Posterior cingulate gyrus (tissue), 11 donors: Measurements from ENCODE around the gene RPS27A.
"Not testable (repeated sequence)": the region's sequence is repeated elsewhere in the genome, so short reads cannot be mapped to it uniquely, and the experiment has no call there.

Source experiments
- DNase-seq, 10 donors: peaks; one replicate each; pipeline versions ENCODE4 v3.0.0 to v3.0.0-alpha.2; 2020 to 2021; ENCODE audit warnings: mixed read lengths in 3 of 10
- intact Hi-C: fragments of 100-400 bp; cut with DNase I; formaldehyde crosslinking; loops from one replicate; pipeline ENCODE4 v1.15.1; 2023

The RPS27A gene

DNA sequence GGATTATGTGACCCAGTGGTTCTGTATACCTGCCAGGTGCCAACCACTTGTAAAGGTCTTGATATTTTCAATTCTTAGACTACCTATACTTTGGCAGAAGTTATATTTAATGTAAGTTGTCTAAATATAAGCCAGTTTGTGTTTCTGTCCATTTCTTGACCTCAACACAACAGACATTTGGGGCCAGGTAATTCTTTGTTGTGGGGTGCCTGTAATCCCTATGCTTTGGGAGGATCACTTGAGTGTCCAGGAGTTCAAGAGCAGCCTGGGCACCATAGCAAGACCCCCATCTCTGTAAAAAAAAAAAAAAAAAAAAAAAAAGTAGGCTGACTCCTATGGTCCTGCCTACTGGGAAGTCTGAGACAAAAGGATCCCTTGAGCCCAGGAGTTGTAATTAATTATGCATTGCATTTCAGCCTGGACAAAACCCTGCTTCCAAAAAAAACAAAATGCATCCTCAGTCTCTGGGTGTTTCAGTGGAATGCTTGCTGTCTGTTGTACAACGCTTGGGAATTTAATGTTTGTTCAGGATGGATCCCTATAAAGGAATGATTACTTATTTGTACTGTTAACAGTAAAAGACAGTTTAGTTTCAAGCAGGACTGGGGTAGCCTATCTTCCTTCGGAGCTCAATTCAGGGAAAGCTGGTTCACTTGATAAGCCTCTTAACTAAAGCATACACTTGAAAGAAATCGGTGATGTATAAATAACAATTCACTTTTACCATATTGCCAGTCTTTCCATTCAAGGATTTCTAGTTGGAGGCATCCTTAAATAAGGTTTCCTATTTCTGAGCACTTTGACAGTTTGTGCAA, 3.4 kb downstream of the RPS27A start:
- intact Hi-C loops: loop anchor here (10.0 kb wide), 1 partner anchor 191 kb away; no protein-coding TSS in a partner anchor
- DNase-seq: no peak

GRCh38 chr2:55236992-55237543, 4.6 kb downstream of the RPS27A start:
- intact Hi-C loops: loop anchor here (10.0 kb wide), 1 partner anchor 192 kb away; no protein-coding TSS in a partner anchor
- DNase-seq: no peak

DNA sequence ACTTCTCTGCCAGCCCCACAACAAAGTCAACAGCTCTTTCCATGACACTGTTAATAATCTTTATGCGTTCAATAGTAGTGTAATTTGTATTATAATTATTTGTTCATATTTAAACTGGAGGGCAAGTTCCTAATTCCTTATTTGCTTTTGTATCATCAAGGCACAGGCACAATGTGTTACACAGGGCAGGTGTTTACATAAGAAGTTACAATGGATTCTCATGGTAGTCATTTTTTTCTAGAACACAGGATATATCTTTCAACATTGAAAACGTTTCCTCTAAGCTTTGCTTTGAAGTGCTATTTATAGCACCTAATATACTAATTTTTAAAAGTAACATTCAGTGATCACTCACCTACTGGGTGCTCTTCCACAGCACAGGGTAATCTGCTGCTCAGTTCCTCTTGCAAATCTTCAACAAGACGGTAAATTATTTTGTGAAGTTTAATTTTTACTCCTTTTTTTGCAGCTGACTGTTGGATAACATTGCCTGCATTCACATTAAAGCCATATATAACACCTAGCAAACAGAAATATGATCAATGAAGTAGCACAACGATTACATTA, 7.3 kb downstream of the RPS27A start:
- no peak for DNase-seq
- intact Hi-C loops: loop anchor here (10.0 kb wide), 1 partner anchor 195 kb away; no protein-coding TSS in a partner anchor

DNA sequence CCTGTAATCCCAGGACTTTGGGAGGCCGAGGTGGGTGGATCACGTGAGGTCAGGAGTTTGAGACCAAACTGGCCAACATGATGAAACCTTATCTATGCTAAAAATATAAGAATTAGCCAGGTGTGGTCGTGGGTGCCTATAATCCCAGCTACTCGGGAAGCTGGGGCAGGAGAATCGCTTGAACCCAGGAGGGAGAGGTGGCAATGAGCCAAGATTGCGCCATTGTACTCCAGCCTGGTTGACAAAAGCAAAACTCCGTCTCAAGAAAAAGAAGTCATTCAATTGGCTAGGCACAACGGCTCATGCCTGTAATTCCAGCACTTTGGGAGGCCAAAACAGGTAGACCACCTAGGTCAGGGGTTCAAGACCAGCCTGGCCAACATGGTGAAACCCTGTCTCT, 9.1 kb downstream of the RPS27A start:
- intact Hi-C loops, DNase-seq: not testable (repeated sequence)

DNA sequence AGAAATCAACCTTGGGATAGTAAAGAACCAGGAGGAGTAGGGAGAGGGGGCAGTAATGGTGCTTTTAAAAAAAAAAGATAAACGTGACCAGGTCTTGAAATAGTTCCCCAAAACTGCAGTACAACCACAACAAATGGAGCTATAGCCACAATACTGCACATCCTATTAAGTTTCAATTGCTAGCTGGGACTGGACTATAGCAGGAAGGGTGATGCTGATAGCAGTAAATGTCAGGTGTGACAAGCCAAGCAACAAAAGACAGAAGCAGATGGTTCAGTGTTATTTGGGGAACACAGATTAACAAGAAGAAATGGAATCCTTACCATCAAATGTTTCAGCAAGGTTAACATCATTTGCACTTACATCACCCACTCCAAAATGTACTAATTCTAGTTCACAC, 10.1 kb downstream of the RPS27A start:
- DNase-seq: no peak
- intact Hi-C loops: no loop called here

- no peak for DNase-seq
- intact Hi-C loops: no loop called here
Observed at GRCh38 chr2:55245411-55245810, 12.9 kb downstream of the RPS27A start.

DNA sequence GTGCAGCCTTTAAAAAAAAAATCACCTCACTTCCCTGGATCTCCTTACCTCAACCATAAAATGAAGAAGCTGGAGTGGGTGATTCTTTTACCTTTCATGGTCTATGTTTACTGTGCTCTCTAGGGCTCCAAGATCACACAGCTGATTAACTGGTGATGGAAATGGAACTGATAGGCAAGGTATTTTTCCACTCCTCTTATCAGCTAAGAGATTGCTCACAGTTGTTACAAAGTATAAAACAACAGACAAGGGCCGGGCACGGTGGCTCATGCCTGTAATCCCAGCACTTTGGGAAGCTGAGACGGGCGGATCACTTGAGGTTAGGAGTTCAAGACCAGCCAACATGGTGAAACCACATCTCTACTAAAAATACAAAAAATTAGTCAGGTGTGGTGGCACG, 14.5 kb downstream of the RPS27A start:
- intact Hi-C loops: no loop called here

DNA sequence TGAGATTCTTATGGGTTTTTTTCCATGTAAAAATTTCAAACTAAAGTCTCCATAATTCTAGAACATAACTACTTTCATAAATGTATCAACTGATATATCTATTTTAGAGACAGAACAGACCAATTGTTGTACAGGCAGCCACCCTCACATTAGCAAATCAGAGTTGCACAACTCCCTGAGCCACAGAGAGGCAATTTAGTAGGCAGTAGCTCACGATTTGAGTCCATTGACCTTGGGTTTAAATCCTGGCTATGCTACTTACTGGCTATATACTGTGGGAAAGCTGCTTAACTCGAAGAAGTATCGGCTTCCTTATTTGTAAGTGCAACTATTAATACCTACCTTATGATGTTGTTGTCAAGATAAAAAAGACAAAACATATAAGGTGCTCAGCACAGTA, 20.3 kb downstream of the RPS27A start:
- DNase-seq: no peak
- intact Hi-C loops: no loop called here

More for the DNA sequence above, 14.5 kb downstream of the RPS27A start:
- DNase-seq: no peak

- intact Hi-C loops: not testable (repeated sequence)
Observed at GRCh38 chr2:55259586-55259985, 27.1 kb downstream of the RPS27A start.

GRCh38 chr2:55268288-55268906, 35.9 kb downstream of the RPS27A start:
- DNase-seq: no peak
- intact Hi-C loops: loop anchor here (2.0 to 5.0 kb wide), 2 partner anchors 36 to 164 kb away; partner anchors contain the start of genes CLHC1 and RPS27A

More at GRCh38 chr2:55259586-55259985, 27.1 kb downstream of the RPS27A start:
- not testable (repeated sequence) for DNase-seq

- intact Hi-C loops: loop anchor here (2.0 to 5.0 kb wide), 2 partner anchors 37 to 164 kb away; partner anchors contain the start of genes CLHC1 and RPS27A
- DNase-seq: peak; percentile 88 to 99 (median 93)
Observed at GRCh38 chr2:55268907-55269644, 36.6 kb downstream of the RPS27A start, which contains the start of gene MTIF2. TSS of gene MTIF2 (minus strand) at chr2:55269231. CDS start at chr2:55263858, 5,373 bp downstream.

GRCh38 chr2:55269645-55269990, 37.1 kb downstream of the RPS27A start:
- intact Hi-C loops: loop anchor here (2.0 to 5.0 kb wide), 2 partner anchors 37 to 163 kb away; partner anchors contain the start of genes CLHC1 and RPS27A
- no peak for DNase-seq

- intact Hi-C loops: not testable (repeated sequence)
Observed at GRCh38 chr2:55274346-55274745, 41.9 kb downstream of the RPS27A start.

GRCh38 chr2:55277310-55277709, 44.8 kb downstream of the RPS27A start:
- intact Hi-C loops: no loop called here
- DNase-seq: no peak

More at GRCh38 chr2:55274346-55274745, 41.9 kb downstream of the RPS27A start:
- not testable (repeated sequence) for DNase-seq

- intact Hi-C loops, DNase-seq: not testable (repeated sequence)
Observed at GRCh38 chr2:55279214-55279835, 46.8 kb downstream of the RPS27A start.

DNA sequence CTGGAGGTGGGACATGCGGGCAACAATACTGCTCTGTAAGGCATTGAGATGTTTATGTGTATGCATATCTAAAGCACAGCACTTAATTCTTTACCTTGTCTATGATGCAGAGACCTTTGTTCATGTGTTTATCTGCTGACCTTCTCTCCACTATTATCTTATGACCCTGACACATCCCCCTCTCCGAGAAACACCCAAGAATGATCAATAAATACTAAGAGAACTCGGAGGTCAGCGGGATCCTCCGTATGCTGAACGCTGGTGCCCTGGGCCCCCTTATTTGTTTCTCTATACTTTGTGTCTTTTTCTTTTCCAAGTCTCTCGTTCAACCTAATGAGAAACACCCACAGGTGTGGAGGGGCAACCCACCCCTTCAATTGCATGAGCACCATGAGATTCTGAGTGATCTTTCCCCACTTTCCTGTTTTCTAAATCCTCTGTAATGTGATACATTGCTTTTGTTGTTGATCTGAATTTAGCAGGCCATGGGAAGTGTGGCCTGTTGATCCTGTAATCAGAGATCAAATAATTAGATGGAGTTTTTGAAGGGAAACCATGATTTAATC, 47.5 kb downstream of the RPS27A start:
- intact Hi-C loops: loop anchor here (5.0 kb wide), 1 partner anchor 137 kb away; the partner anchor contains the start of gene CCDC88A
- not testable (repeated sequence) for DNase-seq

- intact Hi-C loops: loop anchor here (5.0 kb wide), 1 partner anchor 136 kb away; the partner anchor contains the start of gene CCDC88A
- not testable (repeated sequence) for DNase-seq
Observed at GRCh38 chr2:55280851-55281546, 48.5 kb downstream of the RPS27A start.
